Smooth muscle cell (in vitro differentiated cells): ENCODE data around the gene F5. TPM values are rescaled to one million over a fixed set of nuclear protein-coding genes. Genes with fewer than 3 reads are reported as not detected.

Experiments used
- DNase-seq: peaks from one replicate; lab custom pipeline; 2025; ENCODE audit not compliant: unreplicated experiment; lab: John Stamatoyannopoulos, UW
- H2AFZ ChIP-seq: fragments of 200-600 bp; sonication (generic); 2 replicates; pipeline ENCODE4 v1.6.0; 2016; ENCODE audit warnings: antibody characterized with exemption, low read depth, mild to moderate bottlenecking
- H3F3A ChIP-seq: fragments of 200-600 bp; sonication (generic); 2 replicates; pipeline ENCODE4 v1.6.0; 2017; ENCODE audit warnings: antibody characterized with exemption, low read depth
- H3K27ac ChIP-seq: fragments of 200-600 bp; sonication (generic); 2 replicates; pipeline ENCODE4 v1.5.1; 2016; ENCODE audit warnings: low read depth, mild to moderate bottlenecking
- H3K27me3 ChIP-seq: fragments of 200-600 bp; sonication (generic); 2 replicates; pipeline ENCODE4 v1.6.1; 2016; ENCODE audit warnings: low read depth, mild to moderate bottlenecking
- H3K36me3 ChIP-seq: fragments of 200-600 bp; sonication (generic); 2 replicates; pipeline ENCODE4 v1.5.1; 2016; ENCODE audit warnings: low read depth
- H3K4me1 ChIP-seq: fragments of 200-600 bp; sonication (generic); 2 replicates; pipeline ENCODE4 v1.5.1; 2016; ENCODE audit warnings: low read depth
- H3K4me2 ChIP-seq: fragments of 200-600 bp; sonication (generic); 2 replicates; pipeline ENCODE4 v1.6.0; 2016; ENCODE audit warnings: mild to moderate bottlenecking
- H3K4me3 ChIP-seq: fragments of 200-600 bp; sonication (generic); 2 replicates; pipeline ENCODE4 v1.5.1; 2016; ENCODE audit warnings: mild to moderate bottlenecking
- H3K79me2 ChIP-seq: fragments of 200-600 bp; sonication (generic); 2 replicates; pipeline ENCODE4 v1.6.0; 2016; ENCODE audit warnings: low read depth, mild to moderate bottlenecking
- H3K9ac ChIP-seq: fragments of 200-600 bp; sonication (generic); 2 replicates; pipeline ENCODE4 v1.6.0; 2016; ENCODE audit warnings: low read depth
- H3K9me3 ChIP-seq: fragments of 200-600 bp; sonication (generic); replicated peaks from 2 replicates; pipeline ENCODE4 v1.5.1; 2016; ENCODE audit warnings: low read depth
- H4K20me1 ChIP-seq: fragments of 200-600 bp; sonication (generic); 2 replicates; pipeline ENCODE4 v1.6.0; 2016; ENCODE audit warnings: low read depth
- WGBS: methylation state at CpG from one replicate; pipeline ENCODE4 v1.1.7; 2016; ENCODE audit warnings: low lambda C conversion rate; 5-methylcytosine and 5-hydroxymethylcytosine counted together
- polyA plus RNA-seq: library from polyadenylated mRNA; unstranded; fragments of >200 nt; fragmentation: Nextera tagmentation; extraction: Ambion mirVana; gene quantifications from 2 replicates; pipeline ENCODE4 v1.2.1, GENCODE V29; 2016
- total RNA-seq: library from RNA; depleted of rRNA; stranded (reverse); fragments of >200 nt; gene quantifications from 2 replicates; pipeline ENCODE4 v1.2.3, GENCODE V29; 2014
- TF ChIP-seq, protein P1 (sequence below): fragments of 200-600 bp; sonication (generic); IDR thresholded peaks from 2 replicates; pipeline ENCODE4 v1.5.1; 2017; ENCODE audit warnings: borderline replicate concordance, mild to moderate bottlenecking, antibody characterized with exemption; ENCODE audit not compliant: insufficient read depth, poor library complexity, severe bottlenecking

Gene F5
- total and polyA plus RNA-seq, 2 experiments from 2014 or later, result 0.13 to 0.45 TPM

DNA sequence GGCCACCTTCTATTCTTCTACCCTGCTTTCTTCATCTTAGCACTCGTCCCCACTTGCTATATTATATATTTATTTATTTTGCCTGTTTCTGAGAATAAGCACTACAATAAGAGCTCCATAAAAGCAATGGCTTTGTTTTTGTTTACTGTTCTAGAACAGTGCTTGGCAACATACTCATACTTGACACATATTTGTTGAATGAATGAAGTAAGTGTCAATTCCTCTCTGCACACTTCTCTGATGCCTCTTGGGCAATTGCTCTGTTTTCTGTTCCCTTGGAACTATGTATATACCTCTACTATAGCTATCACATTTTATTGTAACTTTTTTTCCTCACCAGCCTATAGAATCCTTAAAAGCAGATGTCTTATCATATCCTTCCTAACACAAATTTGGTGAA, 93.0 kb downstream of the F5 start:
- WGBS, result 87% methylated on average over 1 of the region's 1 CpG
- Histone ChIP-seq H3K4me3 (no peak overlapping the region), H3K9me3 (no peaks in the 10 kb centered on the region), H3K4me2 (no peak overlapping the region), H3K36me3 (no peaks in the 10 kb centered on the region), H3K9ac (no peak overlapping the region), H3K79me2 (peaks cover 3% of the 10 kb centered on the region), H3K4me1 (no peaks in the 10 kb centered on the region), H3K27ac (no peak overlapping the region), H3F3A (no peaks in the 10 kb centered on the region), H3K27me3 (no peaks in the 10 kb centered on the region), H4K20me1 (no peaks in the 10 kb centered on the region), H2AFZ (no peak overlapping the region)
- TF ChIP-seq, protein P1, sequence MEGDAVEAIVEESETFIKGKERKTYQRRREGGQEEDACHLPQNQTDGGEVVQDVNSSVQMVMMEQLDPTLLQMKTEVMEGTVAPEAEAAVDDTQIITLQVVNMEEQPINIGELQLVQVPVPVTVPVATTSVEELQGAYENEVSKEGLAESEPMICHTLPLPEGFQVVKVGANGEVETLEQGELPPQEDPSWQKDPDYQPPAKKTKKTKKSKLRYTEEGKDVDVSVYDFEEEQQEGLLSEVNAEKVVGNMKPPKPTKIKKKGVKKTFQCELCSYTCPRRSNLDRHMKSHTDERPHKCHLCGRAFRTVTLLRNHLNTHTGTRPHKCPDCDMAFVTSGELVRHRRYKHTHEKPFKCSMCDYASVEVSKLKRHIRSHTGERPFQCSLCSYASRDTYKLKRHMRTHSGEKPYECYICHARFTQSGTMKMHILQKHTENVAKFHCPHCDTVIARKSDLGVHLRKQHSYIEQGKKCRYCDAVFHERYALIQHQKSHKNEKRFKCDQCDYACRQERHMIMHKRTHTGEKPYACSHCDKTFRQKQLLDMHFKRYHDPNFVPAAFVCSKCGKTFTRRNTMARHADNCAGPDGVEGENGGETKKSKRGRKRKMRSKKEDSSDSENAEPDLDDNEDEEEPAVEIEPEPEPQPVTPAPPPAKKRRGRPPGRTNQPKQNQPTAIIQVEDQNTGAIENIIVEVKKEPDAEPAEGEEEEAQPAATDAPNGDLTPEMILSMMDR, result no peak
- no peak for DNase-seq

DNA sequence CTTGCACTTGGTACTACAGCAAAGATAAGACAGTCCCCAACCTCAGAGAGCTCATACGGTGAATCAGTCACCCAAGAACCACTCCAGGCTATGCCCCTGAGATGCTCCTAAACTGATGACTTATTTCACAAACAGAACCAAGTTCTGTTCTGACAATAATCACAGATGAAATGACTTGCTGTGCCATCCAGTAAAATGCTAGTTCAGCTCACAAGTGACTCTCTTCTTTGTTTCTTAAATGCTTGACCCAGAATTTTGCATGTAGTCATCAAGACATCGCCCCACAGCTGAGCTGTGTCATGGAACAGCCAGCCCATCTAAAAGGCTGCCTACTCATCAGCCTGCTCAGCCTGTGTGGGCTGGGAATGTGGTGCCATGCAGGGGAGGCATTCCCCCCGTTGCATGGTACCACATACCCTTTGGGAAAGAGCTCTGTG, 94.4 kb downstream of the F5 start:
- Histone ChIP-seq H3F3A (peaks cover 5% of the 10 kb centered on the region), H3K9me3 (no peaks in the 10 kb centered on the region), H3K27ac (peak overlapping the region; percentile 58), H3K4me1 (peaks cover 5% of the 10 kb centered on the region), H3K36me3 (no peaks in the 10 kb centered on the region), H3K4me3 (no peak overlapping the region), H3K27me3 (no peaks in the 10 kb centered on the region), H3K9ac (no peak overlapping the region), H3K79me2 (peaks cover 3% of the 10 kb centered on the region), H2AFZ (no peak overlapping the region), H4K20me1 (no peaks in the 10 kb centered on the region), H3K4me2 (no peak overlapping the region)
- TF ChIP-seq, protein P1, result no peak
- WGBS, result 54% methylated on average over 3 of the region's 3 CpGs
- no peak for DNase-seq

DNA sequence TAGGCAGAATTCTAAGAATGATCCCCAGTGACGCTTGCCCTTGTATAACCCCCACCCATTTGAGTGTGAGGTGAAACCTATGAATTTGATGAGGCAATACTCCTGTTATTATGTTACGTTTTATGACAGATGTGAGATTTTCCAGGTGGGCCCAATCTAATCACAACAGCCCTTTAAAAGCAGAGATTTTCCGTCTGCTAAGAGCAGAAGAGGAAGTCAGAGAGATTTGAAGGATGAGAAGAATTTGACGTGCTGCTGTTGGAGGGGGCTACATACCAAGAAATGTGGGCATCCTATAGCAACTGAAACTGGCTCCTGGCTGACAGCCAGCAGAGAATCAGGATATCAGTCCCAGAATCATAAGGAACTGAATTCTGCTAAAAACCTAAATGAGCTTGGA, 98.1 kb downstream of the F5 start:
- Histone ChIP-seq H3K4me2 (peak overlapping the region; percentile 82), H3K27me3 (no peaks in the 10 kb centered on the region), H4K20me1 (peaks cover 21% of the 10 kb centered on the region), H3K4me3 (no peak overlapping the region), H3K79me2 (peaks cover 22% of the 10 kb centered on the region), H3K9me3 (no peaks in the 10 kb centered on the region), H3K4me1 (peaks cover 22% of the 10 kb centered on the region), H3F3A (peaks cover 8% of the 10 kb centered on the region), H3K36me3 (no peaks in the 10 kb centered on the region), H2AFZ (no peak overlapping the region), H3K27ac (peak overlapping the region; percentile 99), H3K9ac (peak overlapping the region; percentile 95)
- DNase-seq, result no peak
- 55% methylated on average over 4 of the region's 4 CpGs for WGBS
- TF ChIP-seq, protein P1, result no peak

DNA sequence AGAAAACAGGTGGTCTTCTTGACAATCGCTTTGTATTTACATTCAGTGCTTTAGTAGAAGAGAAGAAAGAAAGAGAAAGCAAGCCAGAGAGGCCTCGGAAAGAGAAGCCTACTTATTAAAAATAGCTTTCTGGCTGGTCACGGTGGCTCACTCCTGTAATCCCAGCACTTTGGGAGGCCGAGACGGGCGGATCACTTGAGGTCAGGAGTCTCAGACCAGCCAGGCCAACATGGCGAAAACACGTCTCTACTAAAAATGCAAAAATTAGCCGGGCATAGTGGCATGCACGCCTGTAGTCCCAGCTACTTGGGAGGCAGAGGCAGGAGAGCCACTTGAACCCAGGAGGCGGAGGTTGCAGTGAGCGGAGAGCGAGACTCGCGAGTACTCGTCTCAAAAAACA, 98.7 kb downstream of the F5 start:
- no peaks in the 10 kb centered on the region for H3K36me3 ChIP-seq
- H3K4me2 ChIP-seq, result peak overlapping the region; percentile 82
- H3F3A ChIP-seq, result peaks cover 8% of the 10 kb centered on the region
- H3K79me2 ChIP-seq, result peaks cover 28% of the 10 kb centered on the region
- H3K27me3 ChIP-seq, result no peaks in the 10 kb centered on the region
- H3K27ac ChIP-seq, result peak overlapping the region; percentile 99
- TF ChIP-seq, protein P1, result no peak
- H3K9me3 ChIP-seq, result no peaks in the 10 kb centered on the region
- H4K20me1 ChIP-seq, result peaks cover 27% of the 10 kb centered on the region
- DNase-seq, result no peak
- H3K4me3 ChIP-seq, result peak overlapping the region; percentile 89
- peaks cover 28% of the 10 kb centered on the region for H3K4me1 ChIP-seq
- no peak overlapping the region for H2AFZ ChIP-seq
- 58% methylated on average over 16 of the region's 16 CpGs for WGBS
- peak overlapping the region; percentile 95 for H3K9ac ChIP-seq
